PFSK-1 (cell line): Measurements from ENCODE around the gene DBX1.

Experiments
- FOXP2 ChIP-seq: optimal IDR thresholded peaks from 2 replicates; pipeline ENCODE3; 2011; ENCODE audit warnings: borderline replicate concordance, control low read depth, inconsistent platforms; ENCODE audit not compliant: insufficient read depth; ENCODE audit errors: extremely low read length, extremely low read depth
- POLR2AphosphoS5 ChIP-seq: IDR thresholded peaks from 2 replicates; pipeline ENCODE4 v1.6.1; 2012; ENCODE audit warnings: low read depth, mild to moderate bottlenecking, control low read depth, low read length, moderate library complexity
- REST ChIP-seq, 2 experiments: IDR thresholded peaks; 2 replicates each; pipeline versions ENCODE4 v1.6.1 to v1.8.0; 2011 to 2012; ENCODE audit warnings: low read depth in 2 of 2, low read length in 2 of 2, control low read depth in 1 of 2, inconsistent platforms in 1 of 2, mild to moderate bottlenecking in 1 of 2, moderate library complexity in 1 of 2; ENCODE audit not compliant: insufficient read depth in 1 of 2
- SIN3A ChIP-seq: IDR thresholded peaks from 2 replicates; pipeline ENCODE4 v1.6.1; 2012; ENCODE audit warnings: mild to moderate bottlenecking, low read length, moderate library complexity, borderline replicate concordance; ENCODE audit not compliant: insufficient read depth
- TAF1 ChIP-seq: IDR thresholded peaks from 2 replicates; pipeline ENCODE4 v1.6.1; 2012; ENCODE audit warnings: low read length, control low read depth, borderline replicate concordance; ENCODE audit not compliant: insufficient read depth

The DBX1 gene

GRCh38 chr11:20204681-20205080 lies 44.4 kb upstream of the DBX1 start:
- no peak for TF ChIP-seq SIN3A
- TF ChIP-seq FOXP2, result no peak
- no peak for TF ChIP-seq REST (IDR thresholded peaks at IDR 0.05; ENCODE audit: insufficient read depth in 1 of 2, low read depth in 2 of 2, low read length in 2 of 2)
- no peak for TF ChIP-seq POLR2AphosphoS5
- TF ChIP-seq TAF1, result no peak

GRCh38 chr11:20203831-20204230 lies 43.6 kb upstream of the DBX1 start:
- TF ChIP-seq TAF1, result no peak
- no peak for TF ChIP-seq POLR2AphosphoS5
- no peak for TF ChIP-seq SIN3A
- TF ChIP-seq FOXP2, result no peak
- no peak for TF ChIP-seq REST (IDR thresholded peaks at IDR 0.05; ENCODE audit: insufficient read depth in 1 of 2, low read depth in 2 of 2, low read length in 2 of 2)

GRCh38 chr11:20201231-20201630 lies 41.0 kb upstream of the DBX1 start:
- TF ChIP-seq POLR2AphosphoS5 (no peak), REST (IDR thresholded peaks at IDR 0.05; ENCODE audit: insufficient read depth in 1 of 2, low read depth in 2 of 2, low read length in 2 of 2) (no peak), SIN3A (no peak), FOXP2 (no peak), TAF1 (no peak)

- no peak for TF ChIP-seq REST (IDR thresholded peaks at IDR 0.05; ENCODE audit: insufficient read depth in 1 of 2, low read depth in 2 of 2, low read length in 2 of 2)
- no peak for TF ChIP-seq SIN3A
- TF ChIP-seq TAF1, result no peak
- no peak for TF ChIP-seq POLR2AphosphoS5
- TF ChIP-seq FOXP2, result no peak
Measured at GRCh38 chr11:20197881-20198280, 37.6 kb upstream of the DBX1 start.

- TF ChIP-seq POLR2AphosphoS5, result no peak
- no peak for TF ChIP-seq TAF1
- TF ChIP-seq REST (IDR thresholded peaks at IDR 0.05; ENCODE audit: insufficient read depth in 1 of 2, low read depth in 2 of 2, low read length in 2 of 2), result no peak
- no peak for TF ChIP-seq SIN3A
- TF ChIP-seq FOXP2, result no peak
Measured at GRCh38 chr11:20194470-20194869, 34.2 kb upstream of the DBX1 start.
